Activated gamma-delta T cell (primary cell): Measurements from ENCODE around the gene JAG2.
A peak's percentile ranks its signal among the peaks of the same experiment; 100 is the strongest.
"Not testable (repeated sequence)": the region's sequence is repeated elsewhere in the genome, so short reads cannot be mapped to it uniquely, and the experiment has no call there.

ENCODE experiments used
- DNase-seq: peaks from one replicate; lab custom pipeline; 2025; lab: John Stamatoyannopoulos, UW

Gene JAG2

DNA sequence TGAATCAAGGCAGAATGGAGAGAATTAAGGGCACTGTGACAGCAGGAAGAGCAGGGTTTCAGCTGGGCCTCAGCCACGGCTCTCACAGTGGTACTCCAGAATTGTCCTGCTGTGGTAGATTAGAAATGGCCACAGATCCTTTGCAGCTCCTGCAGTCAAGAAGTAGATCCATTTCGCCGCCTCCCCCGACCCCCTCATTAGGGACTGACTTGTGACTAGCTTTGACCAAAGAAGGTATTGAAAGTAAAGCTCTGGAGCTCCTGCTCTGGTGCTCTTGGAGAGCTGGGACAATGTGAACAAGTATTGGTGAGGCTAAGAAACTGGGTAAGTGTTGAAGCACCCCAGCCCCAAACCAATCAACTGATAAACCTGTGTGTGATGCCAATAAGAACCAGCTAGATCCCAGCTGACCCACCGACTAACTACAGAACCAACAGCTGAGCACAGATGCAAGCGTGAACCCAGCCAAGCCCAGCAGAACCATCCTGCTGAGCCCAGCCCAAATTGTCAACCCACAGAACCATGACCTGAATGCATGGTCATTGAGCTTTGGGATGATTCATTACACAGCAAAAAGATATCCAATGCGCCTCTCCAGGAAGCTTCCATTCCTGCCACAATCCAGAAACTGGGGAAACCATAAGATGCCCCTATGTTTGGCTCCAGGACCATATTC, 50.7 kb downstream of the JAG2 start:
- DNase-seq, result no peak

- no peak for DNase-seq
These were observed 51.3 kb downstream of the JAG2 start for GRCh38 chr14:105117257-105117646.

- DNase-seq, result no peak
These were observed 51.9 kb downstream of the JAG2 start for GRCh38 chr14:105116451-105117256.

DNA sequence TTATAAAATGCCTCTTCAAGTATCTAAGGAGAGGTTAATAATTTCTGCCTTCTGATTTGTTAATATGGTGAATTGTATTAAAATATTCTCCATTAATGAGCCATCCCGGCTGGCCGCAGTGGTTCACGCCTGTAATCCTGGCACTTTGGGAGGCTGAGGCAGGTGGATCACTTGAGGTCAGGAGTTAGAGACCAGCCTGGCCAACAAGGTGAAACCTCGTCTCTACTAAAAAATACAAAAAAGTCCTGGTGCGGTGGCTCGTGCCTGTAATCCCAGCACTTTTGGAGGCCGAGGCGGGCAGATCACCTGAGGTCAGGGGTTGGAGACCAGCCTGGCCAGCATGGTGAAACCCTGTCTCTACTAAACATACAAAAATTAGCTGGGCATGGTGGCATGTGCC, 59.3 kb downstream of the JAG2 start:
- not testable (repeated sequence) for DNase-seq

DNA sequence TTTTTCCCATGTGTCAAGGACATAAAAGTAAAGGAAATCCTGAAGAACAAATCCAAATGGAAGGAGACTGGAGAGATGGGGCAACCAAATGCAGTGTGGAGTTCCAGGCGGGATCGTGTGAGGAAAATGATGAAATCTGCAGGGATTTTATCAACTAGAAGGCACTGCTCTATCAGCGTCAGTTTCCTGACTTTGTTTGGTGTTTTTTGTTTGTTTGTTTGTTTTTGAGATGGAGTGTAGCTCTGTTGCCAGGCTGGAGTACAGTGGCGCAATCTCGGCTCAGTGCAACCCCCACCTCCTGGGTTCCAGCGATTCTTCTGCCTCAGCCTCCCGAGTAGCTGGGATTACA, 60.1 kb downstream of the JAG2 start:
- no peak for DNase-seq

DNA sequence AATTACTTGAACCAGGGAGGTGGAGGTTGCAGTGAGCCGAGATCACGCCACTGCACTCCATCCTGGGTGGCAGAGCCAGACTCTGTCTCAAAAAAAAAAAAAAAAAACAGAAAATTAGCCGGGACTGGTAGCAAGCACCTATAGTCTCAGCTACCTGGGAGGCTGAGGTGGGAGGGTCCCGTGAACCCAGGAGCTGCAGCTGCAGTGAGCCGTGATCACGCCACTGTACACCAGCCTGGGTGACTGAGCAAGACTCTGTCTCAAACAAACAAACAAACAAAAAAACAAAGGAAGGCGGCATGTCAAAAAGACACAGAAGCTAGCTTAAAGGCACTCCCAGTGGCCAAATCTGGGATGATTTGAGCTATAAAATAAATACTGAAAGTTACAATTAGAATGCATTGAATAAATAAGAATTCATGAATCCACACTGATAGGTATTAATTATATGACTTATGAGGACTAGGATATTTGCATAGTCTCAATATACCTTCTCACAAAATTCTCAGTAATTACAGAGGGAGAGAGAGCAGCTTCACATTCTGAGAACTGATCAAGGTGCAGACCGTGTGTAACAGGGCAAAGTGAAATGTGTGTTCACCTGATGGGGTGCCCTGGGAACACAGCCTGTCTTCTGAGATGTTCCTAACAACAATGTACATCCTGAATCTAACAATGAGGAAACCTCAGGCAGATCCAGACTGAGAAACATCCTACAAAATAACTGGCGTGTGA, 60.6 kb downstream of the JAG2 start:
- no peak for DNase-seq

DNA sequence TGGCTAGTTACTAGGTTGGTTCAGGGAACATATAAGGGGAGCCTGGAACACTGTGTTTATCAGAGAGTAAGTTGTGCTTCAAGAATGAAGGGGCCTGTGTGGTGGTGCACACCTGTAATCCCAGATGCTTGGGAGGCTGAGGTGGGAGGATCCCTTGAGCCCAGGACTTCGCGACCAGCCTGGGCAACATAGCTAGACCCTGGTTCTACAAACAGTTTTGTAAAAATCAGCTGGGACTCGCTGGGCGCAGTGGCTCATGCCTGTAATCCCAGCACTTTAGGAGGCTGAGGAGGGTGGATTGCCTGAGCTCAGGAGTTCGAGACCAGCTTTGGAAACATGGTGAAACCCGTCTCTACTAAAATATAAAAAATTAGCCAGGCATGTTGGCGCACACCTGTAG, 61.2 kb downstream of the JAG2 start:
- no peak for DNase-seq

GRCh38 chr14:105105158-105105557, 63.4 kb downstream of the JAG2 start:
- no peak for DNase-seq

- DNase-seq, result no peak
These were observed 65.7 kb downstream of the JAG2 start for GRCh38 chr14:105102893-105103292.

DNA sequence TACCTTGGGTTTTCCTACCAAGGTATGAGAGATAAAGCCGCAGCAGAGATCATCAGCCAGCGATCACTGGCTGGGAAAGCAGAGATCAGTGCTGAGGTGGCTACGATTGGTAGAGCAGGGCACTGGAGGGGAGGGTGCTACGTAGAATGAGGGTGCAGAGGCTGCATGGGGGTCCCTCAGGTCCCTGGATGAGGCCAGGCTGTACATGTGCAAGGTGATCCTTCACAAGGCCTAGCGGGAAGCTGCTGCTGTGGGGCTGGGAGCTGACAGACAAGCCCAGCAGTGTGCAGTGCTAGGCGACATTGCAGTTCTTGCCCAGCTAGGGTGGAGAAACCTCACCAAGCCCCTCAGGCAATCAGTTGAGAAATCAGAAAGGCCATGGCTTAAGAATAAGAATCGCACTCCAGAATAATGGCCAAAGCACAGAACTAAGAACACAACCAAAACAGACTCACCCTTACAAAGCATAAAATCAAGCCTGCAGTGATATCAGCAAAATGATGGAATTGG, 66.2 kb downstream of the JAG2 start:
- DNase-seq, result no peak

DNA sequence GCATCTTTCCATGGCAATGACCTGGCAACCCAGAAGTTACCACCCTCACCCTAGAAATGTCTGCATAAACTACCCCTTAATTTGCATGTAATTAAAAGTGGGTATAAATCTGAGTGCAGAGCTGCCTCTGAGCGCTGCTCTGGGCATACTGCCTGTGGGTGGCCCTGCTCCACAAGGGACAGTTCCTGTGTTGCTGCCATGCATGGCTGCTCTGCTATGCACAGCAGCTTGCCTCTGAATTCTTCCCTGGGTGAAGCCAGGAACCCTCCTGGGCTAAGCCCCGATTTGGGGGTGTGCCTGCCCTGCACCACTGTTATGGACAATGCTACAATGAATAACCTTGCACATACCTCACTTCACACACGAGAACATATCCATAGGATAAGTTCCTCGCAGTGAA, 67.7 kb downstream of the JAG2 start:
- DNase-seq, result no peak

DNA sequence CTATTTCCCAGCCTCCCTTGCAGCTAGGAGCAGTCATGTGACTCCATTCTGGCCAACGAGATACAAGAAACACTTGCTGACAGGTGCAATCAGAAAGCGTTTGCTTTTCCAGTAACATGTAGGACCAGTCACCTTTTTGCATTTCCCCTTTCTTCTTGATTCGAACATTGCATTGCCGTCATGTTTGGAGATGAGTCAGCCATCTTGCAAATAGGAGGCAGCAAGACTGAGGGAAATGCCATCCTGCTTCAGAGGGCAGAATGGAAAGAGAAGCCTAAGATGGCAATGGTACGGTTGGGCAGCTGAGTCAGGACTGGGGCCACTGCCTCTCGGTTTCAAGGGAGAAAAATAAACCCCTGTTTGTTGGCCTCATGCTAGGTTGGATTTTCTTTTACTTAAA, 68.8 kb downstream of the JAG2 start:
- DNase-seq, result no peak

DNA sequence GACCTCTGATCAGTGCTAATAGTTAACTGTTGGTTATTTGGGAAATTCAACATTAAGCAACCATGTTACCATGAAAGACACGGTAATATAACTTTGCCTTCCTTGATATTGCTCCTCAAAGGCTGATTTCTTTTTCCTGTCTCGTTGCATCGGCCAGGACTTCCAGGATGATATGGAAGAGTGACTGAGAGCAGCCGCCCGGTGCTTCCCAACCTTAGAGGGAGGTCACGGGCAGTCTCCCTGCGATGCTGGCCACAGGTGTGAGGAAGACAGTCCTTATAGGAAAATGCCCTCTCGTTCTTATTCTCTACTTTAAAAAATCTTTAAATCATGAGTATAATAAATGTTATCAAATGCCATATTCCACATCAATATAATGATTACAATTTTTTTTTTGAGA, 70.3 kb downstream of the JAG2 start:
- DNase-seq, result no peak

GRCh38 chr14:105097794-105098127, 70.8 kb downstream of the JAG2 start:
- no peak for DNase-seq

DNA sequence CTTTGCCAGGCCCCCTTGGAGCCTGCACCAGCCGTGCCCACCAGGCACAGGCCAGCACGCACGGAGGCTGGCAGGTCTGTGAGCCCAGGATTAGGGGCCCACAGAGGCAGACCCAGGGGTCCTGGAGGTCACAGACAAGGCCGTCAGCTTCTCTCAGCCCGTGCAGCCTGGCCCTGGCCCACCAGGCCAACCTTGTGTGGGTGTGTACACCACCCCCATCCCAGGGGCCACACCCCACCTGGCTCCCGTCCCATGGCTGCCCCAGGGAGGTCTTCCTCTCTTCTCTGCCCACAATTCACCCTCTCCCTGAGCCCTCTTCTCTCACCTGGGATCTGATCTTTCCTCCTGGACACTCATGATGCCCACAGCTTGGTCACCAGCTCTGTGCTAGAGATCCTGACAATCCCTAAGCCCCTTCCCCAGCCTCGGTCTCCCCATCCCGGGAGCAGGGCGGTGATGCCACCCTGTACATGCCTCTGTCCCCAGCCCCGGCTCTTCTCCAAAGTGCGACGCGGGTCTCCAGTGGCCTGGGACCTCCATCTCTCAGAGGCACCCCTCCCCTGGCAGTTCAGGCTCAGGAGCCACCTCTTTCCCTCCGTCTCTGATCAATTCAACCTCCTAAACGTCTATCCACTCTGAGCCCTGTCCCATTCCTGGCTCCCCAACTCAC, 72.2 kb downstream of the JAG2 start:
- DNase-seq, result no peak

DNA sequence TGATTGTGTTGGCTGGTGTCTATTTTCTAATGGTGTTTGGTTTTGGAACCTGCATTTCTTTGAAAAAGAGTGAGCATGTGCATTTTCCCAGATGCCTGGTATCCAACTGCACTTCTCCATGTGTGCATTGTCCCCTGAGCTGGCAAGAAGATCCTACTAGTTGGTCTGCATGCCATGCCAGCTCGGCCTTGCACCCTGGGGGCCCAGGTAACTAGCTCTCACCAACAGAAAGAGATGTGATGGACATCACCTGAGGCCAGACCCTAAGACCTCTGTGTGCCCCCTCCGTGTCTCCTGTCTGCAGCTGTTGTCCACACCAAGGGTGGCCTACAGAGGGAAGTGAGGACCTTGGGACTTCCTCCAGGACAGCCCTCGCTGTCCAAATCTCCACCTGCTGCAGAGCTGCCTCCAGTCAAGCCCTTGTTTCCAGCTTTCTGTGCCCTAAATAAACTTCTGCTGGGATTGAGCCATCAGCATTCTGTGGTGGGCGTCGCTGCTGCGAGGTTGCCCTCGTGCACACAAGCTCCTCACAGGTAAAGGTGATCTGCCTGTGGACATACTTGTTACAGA, 73.3 kb downstream of the JAG2 start:
- DNase-seq, result no peak

- no peak for DNase-seq
These were observed 74.2 kb downstream of the JAG2 start for GRCh38 chr14:105094193-105094907.

GRCh38 chr14:105093431-105094192, 75.0 kb downstream of the JAG2 start:
- peak; percentile 60 for DNase-seq

DNA sequence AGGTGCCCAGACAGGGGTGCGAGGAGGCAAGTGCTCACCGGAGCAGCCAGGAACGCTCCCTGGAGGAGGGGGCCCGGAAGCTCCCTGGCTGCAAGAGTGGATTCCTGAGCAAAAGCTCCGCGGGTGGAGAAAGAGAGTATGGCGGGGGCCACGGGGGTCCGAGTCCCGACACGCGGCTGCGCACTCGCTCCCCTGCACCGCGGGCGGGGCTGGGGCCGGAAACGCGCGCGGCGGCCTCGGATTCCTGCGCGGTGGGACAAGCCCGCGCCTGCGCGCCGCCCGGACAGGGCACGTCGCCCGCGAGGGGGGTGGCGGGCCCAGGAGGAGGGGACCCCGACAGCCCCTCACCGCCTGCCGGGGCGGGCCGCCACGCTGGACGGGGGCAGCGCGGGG, 75.5 kb downstream of the JAG2 start:
- DNase-seq, result peak; percentile 61

DNA sequence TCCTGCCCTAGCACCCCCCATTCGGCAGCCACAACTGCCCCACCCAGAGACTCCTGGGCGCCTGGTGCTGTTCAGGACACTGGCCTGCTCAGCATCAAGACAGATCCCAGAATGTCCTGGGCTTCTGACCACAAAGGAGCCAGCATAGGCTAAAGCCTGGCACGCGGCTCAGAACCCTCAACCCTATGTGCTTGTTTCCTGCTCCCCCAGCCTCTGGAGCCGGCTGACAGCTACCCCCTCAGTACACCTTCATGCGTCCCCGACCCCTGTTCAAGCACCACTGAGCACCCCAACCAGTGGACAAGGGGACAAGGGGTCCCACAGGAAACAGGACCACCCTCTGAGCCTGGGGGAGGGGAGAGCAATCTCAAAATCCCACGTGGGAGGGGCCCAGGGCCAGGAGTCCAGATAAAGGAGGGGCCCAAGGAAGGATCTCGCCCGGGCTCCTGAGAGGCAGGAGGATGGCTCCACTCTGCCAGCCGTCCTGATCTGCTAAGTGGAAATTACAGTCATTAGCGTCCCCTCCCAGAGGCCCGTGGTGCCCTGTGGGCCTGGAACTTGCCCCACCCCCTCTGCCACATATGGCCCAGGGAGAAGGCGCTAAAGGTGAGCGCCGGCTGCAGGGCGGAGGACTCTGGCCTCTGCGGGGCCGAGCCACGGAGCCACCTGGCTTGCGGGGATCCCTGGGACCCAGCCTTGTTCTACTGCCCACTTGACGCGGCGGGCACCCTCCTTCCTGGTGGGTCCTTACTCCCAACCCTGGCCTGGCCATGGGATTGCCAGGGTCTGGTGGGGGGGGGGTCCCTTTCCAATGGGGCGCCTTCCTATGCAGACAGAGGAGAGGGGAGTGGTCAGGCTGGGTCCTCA, 76.2 kb downstream of the JAG2 start:
- DNase-seq, result no peak
